Prostate gland (tissue), 2 donors: ENCODE data around the gene ABTB1.

Experiments used
- POLR2AphosphoS5 ChIP-seq: sonication (generic); formaldehyde crosslinking; IDR thresholded peaks from one replicate; pipeline ENCODE4 v1.6.1; 2017; ENCODE audit warnings: antibody characterized with exemption
- TF ChIP-seq, protein P1 (sequence below), 4 experiments: fragments of 200-600 bp in 2 of 4; fragments of 450-650 bp in 2 of 4; sonication (generic) in 2 of 4; IDR thresholded peaks; 1 replicate in 3 of 4; 2 replicates in 1 of 4; pipeline ENCODE4 v1.5.1; 2016 to 2019; ENCODE audit warnings: antibody characterized with exemption in 4 of 4, mild to moderate bottlenecking in 2 of 4, moderate library complexity in 2 of 4

DNA sequence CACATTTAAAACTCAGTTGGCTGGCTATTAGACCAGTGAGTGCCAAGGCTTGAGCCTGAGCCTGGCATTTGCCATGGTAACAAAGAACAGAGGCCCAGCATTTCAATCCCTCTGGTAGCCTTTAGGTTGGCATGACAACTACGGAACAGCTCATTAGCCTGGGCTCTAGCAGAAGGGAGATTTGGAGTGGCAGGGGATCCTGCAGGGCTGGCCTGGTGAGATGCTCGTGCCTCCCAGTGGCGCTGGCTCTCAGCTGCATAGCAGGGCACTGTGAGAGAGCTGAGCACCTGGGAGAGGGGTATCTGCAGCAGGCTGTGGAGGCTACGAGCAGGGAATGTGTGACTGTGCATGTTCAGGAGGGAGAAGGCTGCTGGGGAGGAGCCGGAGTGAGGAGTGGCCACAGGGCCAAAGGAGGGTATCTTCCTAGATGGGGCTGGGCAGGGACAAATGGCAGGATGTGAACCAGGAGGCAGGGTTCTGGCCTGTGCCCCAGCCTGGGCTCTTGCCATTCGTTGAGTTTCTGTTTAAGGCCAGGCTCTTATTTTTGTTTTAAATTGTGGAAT is 5.6 kb upstream of the ABTB1 start:
- TF ChIP-seq POLR2AphosphoS5: no peak
- TF ChIP-seq, protein P1, sequence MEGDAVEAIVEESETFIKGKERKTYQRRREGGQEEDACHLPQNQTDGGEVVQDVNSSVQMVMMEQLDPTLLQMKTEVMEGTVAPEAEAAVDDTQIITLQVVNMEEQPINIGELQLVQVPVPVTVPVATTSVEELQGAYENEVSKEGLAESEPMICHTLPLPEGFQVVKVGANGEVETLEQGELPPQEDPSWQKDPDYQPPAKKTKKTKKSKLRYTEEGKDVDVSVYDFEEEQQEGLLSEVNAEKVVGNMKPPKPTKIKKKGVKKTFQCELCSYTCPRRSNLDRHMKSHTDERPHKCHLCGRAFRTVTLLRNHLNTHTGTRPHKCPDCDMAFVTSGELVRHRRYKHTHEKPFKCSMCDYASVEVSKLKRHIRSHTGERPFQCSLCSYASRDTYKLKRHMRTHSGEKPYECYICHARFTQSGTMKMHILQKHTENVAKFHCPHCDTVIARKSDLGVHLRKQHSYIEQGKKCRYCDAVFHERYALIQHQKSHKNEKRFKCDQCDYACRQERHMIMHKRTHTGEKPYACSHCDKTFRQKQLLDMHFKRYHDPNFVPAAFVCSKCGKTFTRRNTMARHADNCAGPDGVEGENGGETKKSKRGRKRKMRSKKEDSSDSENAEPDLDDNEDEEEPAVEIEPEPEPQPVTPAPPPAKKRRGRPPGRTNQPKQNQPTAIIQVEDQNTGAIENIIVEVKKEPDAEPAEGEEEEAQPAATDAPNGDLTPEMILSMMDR (IDR thresholded peaks at IDR 0.05): no peak
